Esophagus muscularis mucosa (tissue), 4 donors: Measurements from ENCODE around the gene CNPY2. TPM values are rescaled to one million over a fixed set of nuclear protein-coding genes. Genes with fewer than 3 reads are reported as not detected.

Experiments
- DNase-seq: peaks from one replicate; pipeline ENCODE4 v3.0.0-alpha.2; 2017; ENCODE audit errors: extremely low spot score
- H3K27ac ChIP-seq, 4 donors: fragments of 200-600 bp; sonication (generic); replicated peaks in 1 of 4; 1 replicate in 3 of 4; 2 replicates in 1 of 4; pipeline ENCODE4 v1.5.1; 2016 to 2019; ENCODE audit warnings: mild to moderate bottlenecking in 1 of 4
- H3K27me3 ChIP-seq, 4 donors: fragments of 200-600 bp; sonication (generic); one replicate each; pipeline versions ENCODE4 v1.5.1 to v1.6.0; 2016 to 2019
- H3K36me3 ChIP-seq, 4 donors: fragments of 200-600 bp; sonication (generic); one replicate each; pipeline ENCODE4 v1.5.1; 2016 to 2019
- H3K4me1 ChIP-seq, 4 donors: fragments of 200-600 bp; sonication (generic); one replicate each; pipeline ENCODE4 v1.5.1; 2016 to 2019
- H3K4me3 ChIP-seq, 4 donors: fragments of 200-600 bp; sonication (generic); 1 replicate in 2 of 4; 2 replicates in 2 of 4; pipeline ENCODE4 v1.5.1; 2016 to 2019; ENCODE audit warnings: mild to moderate bottlenecking in 4 of 4, moderate library complexity in 1 of 4
- H3K9me3 ChIP-seq, 4 donors: fragments of 200-600 bp; sonication (generic); 1 replicate in 3 of 4; 2 replicates in 1 of 4; pipeline ENCODE4 v1.5.1; 2016 to 2019
- EP300 ChIP-seq: sonication (generic); formaldehyde crosslinking; IDR thresholded peaks from one replicate; pipeline ENCODE4 v1.6.1; 2017; ENCODE audit warnings: antibody characterized with exemption
- POLR2A ChIP-seq: fragments of 450-650 bp; IDR thresholded peaks from one replicate; pipeline ENCODE4 v1.6.1; 2017; ENCODE audit warnings: antibody characterized with exemption, moderate library complexity, mild to moderate bottlenecking, low read depth
- POLR2AphosphoS5 ChIP-seq, 2 donors: sonication (generic); formaldehyde crosslinking; IDR thresholded peaks; one replicate each; pipeline ENCODE4 v1.6.1; 2017; ENCODE audit warnings: antibody characterized with exemption in 2 of 2
- WGBS: methylation state at CpG from one replicate; pipeline ENCODE4 v1.1.5; 2018; 5-methylcytosine and 5-hydroxymethylcytosine counted together
- intact Hi-C: fragments of 100-400 bp; cut with DNase I; formaldehyde crosslinking; loops from one replicate; pipeline ENCODE4 v1.15.1; 2023
- small RNA-seq, 3 donors: library from RNA; depleted of rRNA; stranded (forward); fragments of <200 nt; gene quantifications; one replicate each; pipeline ENCODE3, GENCODE V24; 2016
- total RNA-seq, 4 donors: library from RNA; depleted of rRNA; stranded (reverse); fragments of >200 nt; gene quantifications; one replicate each; pipeline versions ENCODE4 v1.1.0 to v1.2.1, GENCODE V29; 2016
- TF ChIP-seq, protein P1 (sequence below), 3 experiments: fragments of 200-600 bp in 2 of 3; fragments of 450-650 bp in 1 of 3; sonication (generic) in 2 of 3; IDR thresholded peaks; one replicate each; pipeline ENCODE4 v1.5.1; 2017 to 2019; ENCODE audit warnings: antibody characterized with exemption in 3 of 3, mild to moderate bottlenecking in 2 of 3, moderate library complexity in 1 of 3

CNPY2 gene
- total RNA-seq, 4 donors from 2014 or later, result 48.8 to 61.5 (median 50.3) TPM

DNA sequence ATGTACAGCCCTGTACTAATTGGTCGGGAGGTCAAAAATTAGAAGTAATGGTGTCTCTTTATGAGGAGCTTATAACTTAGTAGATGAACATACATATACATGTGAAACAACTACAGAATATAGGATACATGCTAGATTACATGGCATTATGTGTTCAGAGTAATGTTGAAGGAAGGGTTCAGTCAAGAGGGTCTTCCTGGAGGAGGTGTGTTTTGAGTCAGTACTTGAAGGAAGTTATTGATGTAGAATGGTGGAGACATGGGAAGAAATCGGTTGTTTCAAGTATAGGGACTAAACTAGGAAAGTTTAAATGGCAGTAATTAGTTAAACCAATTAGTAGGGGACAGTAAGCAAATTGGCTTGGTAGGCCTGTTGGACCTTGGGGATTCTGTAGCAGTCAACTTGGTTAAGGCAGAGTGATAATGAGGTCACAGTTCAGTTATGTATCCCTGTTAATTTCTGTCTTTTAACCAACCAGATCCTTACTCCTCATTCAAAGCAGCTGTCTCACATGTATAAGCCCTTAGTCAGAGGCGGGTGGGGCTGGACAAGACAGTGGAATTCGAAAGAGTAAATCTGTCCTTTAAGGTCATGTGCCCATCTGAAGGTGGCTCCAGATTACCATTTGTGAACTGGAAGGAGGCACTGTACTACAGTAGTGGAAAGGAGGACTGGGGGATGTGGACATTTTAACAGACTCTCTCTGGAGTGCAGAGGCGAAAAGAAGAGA, 54.1 kb downstream of the CNPY2 start:
- TF ChIP-seq, protein P1, sequence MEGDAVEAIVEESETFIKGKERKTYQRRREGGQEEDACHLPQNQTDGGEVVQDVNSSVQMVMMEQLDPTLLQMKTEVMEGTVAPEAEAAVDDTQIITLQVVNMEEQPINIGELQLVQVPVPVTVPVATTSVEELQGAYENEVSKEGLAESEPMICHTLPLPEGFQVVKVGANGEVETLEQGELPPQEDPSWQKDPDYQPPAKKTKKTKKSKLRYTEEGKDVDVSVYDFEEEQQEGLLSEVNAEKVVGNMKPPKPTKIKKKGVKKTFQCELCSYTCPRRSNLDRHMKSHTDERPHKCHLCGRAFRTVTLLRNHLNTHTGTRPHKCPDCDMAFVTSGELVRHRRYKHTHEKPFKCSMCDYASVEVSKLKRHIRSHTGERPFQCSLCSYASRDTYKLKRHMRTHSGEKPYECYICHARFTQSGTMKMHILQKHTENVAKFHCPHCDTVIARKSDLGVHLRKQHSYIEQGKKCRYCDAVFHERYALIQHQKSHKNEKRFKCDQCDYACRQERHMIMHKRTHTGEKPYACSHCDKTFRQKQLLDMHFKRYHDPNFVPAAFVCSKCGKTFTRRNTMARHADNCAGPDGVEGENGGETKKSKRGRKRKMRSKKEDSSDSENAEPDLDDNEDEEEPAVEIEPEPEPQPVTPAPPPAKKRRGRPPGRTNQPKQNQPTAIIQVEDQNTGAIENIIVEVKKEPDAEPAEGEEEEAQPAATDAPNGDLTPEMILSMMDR (IDR thresholded peaks at IDR 0.05), result no peak
- TF ChIP-seq POLR2AphosphoS5 (IDR thresholded peaks at IDR 0.05), result no peak
- intact Hi-C loops, result no loop called here
- Histone ChIP-seq H3K36me3 (peaks cover 0 to 3% (median 0%) of the 10 kb centered on the region in 4 donors), H3K4me3 (no peak overlapping the region), H3K9me3 (no peaks in the 10 kb centered on the region), H3K27ac (no peak overlapping the region), H3K27me3 (no peaks in the 10 kb centered on the region), H3K4me1 (peaks cover 23 to 31% (median 29%) of the 10 kb centered on the region in 4 donors)
- no peak for DNase-seq
- 85% methylated on average over 5 of the region's 5 CpGs for WGBS

DNA sequence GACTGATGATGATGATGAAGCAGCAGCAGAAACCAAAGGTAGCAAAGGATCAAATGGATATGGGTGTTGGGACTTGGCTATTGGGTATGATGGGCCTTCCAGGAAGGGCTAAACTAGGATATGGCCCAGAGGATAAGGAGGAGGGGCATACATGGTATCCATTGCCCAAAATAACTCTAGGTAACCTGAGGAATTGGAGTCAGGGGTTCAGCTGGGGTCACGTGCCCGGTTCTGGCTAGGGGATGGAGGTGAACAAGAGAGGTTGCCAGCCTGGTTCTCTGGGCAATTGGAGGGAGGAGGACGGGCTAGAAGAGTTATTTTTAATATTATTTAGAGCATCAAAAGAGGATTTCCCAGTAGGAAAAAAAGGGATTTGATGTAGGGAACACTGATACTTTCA, 54.9 kb downstream of the CNPY2 start:
- TF ChIP-seq, protein P1 (IDR thresholded peaks at IDR 0.05), result no peak
- TF ChIP-seq POLR2AphosphoS5 (IDR thresholded peaks at IDR 0.05) (no peak), POLR2A (no peak), EP300 (no peak)
- 92% methylated on average over 3 of the region's 3 CpGs for WGBS
- no peak overlapping the region for H3K27ac ChIP-seq
- no peaks in the 10 kb centered on the region for H3K9me3 ChIP-seq
- DNase-seq, result no peak
- H3K36me3 ChIP-seq, result peaks cover 0 to 5% (median 3%) of the 10 kb centered on the region in 4 donors
- H3K4me1 ChIP-seq, result peaks cover 23 to 32% (median 29%) of the 10 kb centered on the region in 4 donors
- intact Hi-C loops, result no loop called here
- no peaks in the 10 kb centered on the region for H3K27me3 ChIP-seq
- no peak overlapping the region for H3K4me3 ChIP-seq

DNA sequence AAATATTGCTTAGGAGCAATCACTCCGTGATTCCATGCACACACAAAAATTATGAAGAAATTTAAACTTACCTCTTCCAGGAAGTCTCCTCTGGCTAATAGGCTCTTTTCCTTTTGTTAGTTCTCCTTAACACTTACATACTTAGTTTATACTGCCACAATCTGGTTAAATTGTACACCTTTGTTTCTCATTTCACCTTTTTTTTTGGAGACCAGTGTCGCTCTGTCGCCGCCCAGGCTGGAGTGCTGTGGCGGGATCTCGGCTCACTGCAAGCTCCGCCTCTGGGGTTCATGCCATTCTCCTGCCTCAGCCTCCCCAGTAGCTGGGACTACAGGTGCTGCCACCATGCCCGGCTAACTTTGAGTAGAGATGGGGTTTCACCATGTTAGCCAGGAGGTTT, 55.4 kb downstream of the CNPY2 start:
- TF ChIP-seq POLR2AphosphoS5 (IDR thresholded peaks at IDR 0.05) (no peak), EP300 (no peak), POLR2A (no peak)
- TF ChIP-seq, protein P1 (IDR thresholded peaks at IDR 0.05), result no peak
- Histone ChIP-seq H3K36me3 (peaks cover 0 to 11% (median 8%) of the 10 kb centered on the region in 4 donors), H3K27ac (no peak overlapping the region), H3K4me3 (no peak overlapping the region), H3K9me3 (no peaks in the 10 kb centered on the region), H3K4me1 (peaks cover 21 to 33% (median 30%) of the 10 kb centered on the region in 4 donors), H3K27me3 (no peaks in the 10 kb centered on the region)
- no peak for DNase-seq
- 89% methylated on average over 7 of the region's 8 CpGs for WGBS
- intact Hi-C loops, result no loop called here

Small RNA genes within 50 kb of the gene (small RNA-seq; reads per million reads assigned to genes)
- gene RNU7-40P, result 0 reads per million in 3 donors

Other genes starting within 250 kb of the CNPY2 start
- 10 to 100 TPM; 13.9 to 25.0 (median 19.0) TPM for gene ERBB3, start 235.8 kb downstream of the CNPY2 start, total RNA-seq
- 100 to 1,000 TPM in 2 of 4 donors, 10 to 100 TPM in 2; 90.5 to 133 (median 105) TPM for gene PA2G4, start 211.4 kb downstream of the CNPY2 start, total RNA-seq
- 1,000 to 10,000 TPM; 1,962 to 4,166 (median 3,502) TPM for gene RPL41, start 199.4 kb downstream of the CNPY2 start, total RNA-seq
- 1 to 10 TPM; 5.0 to 7.9 (median 6.6) TPM for gene ZC3H10, start 197.7 kb downstream of the CNPY2 start, total RNA-seq
- 100 to 1,000 TPM; 151 to 245 (median 214) TPM for gene ESYT1, start 187.7 kb downstream of the CNPY2 start, total RNA-seq
- 10 to 100 TPM; 28.5 to 39.4 (median 33.6) TPM for gene MYL6B, start 163.4 kb downstream of the CNPY2 start, total RNA-seq
- 1,000 to 10,000 TPM; 5,145 to 8,531 (median 5,986) TPM for gene MYL6, start 157.6 kb downstream of the CNPY2 start, total RNA-seq
- 100 to 1,000 TPM in 2 of 4 donors, 10 to 100 TPM in 2; 62.1 to 111 (median 94.3) TPM for gene SMARCC2, start 126.5 kb downstream of the CNPY2 start, total RNA-seq
- 100 to 1,000 TPM in 3 of 4 donors, 10 to 100 TPM in 1; 64.4 to 165 (median 109) TPM for gene RNF41, start 94.1 kb downstream of the CNPY2 start, total RNA-seq
- gene NABP2, start 91.6 kb downstream of the CNPY2 start, total RNA-seq, result 10 to 100 TPM; 27.0 to 36.4 (median 30.9) TPM
- gene SLC39A5, start 85.9 kb downstream of the CNPY2 start, total RNA-seq, result not detected
- gene ANKRD52, start 57.6 kb downstream of the CNPY2 start, total RNA-seq, result 10 to 100 TPM; 13.8 to 31.5 (median 19.6) TPM
- gene COQ10A, start 49.0 kb downstream of the CNPY2 start, total RNA-seq, result 10 to 100 TPM; 12.4 to 22.8 (median 15.7) TPM
- gene CS, start 15.7 kb downstream of the CNPY2 start, total RNA-seq, result 100 to 1,000 TPM in 3 of 4 donors, 10 to 100 TPM in 1; 91.8 to 155 (median 111) TPM
- 10 to 100 TPM; 14.1 to 34.5 (median 24.4) TPM for gene PAN2, start 18.0 kb upstream of the CNPY2 start, total RNA-seq
- gene IL23A, start 22.9 kb upstream of the CNPY2 start, total RNA-seq, result not detected
- 10 to 100 TPM; 55.7 to 78.9 (median 68.2) TPM for gene STAT2, start 44.1 kb upstream of the CNPY2 start, total RNA-seq
- not detected for gene APOF, start 46.9 kb upstream of the CNPY2 start, total RNA-seq
- 1 to 10 TPM; 2.3 to 4.1 (median 2.4) TPM for gene TIMELESS, start 133.4 kb upstream of the CNPY2 start, total RNA-seq
- not detected for gene MIP, start 138.7 kb upstream of the CNPY2 start, total RNA-seq
- gene SPRYD4, start 152.6 kb upstream of the CNPY2 start, total RNA-seq, result 1 to 10 TPM; 1.4 to 2.2 (median 1.9) TPM
- 1 to 10 TPM in 1 of 4 donors, under 1 TPM in 2, not detected in 1; 0.97 to 1.0 (median 0.99) TPM for gene GLS2, start 172.2 kb upstream of the CNPY2 start, total RNA-seq
- gene RBMS2, start 205.8 kb upstream of the CNPY2 start, total RNA-seq, result 10 to 100 TPM; 31.6 to 49.4 (median 40.4) TPM